HG02840 (cell line): Measurements from ENCODE around the gene NBPF26.
"Not testable (repeated sequence)": the region's sequence is repeated elsewhere in the genome, so short reads cannot be mapped to it uniquely, and the experiment has no call there.

Experiments
- ATAC-seq: cut with Tn5 transposase; IDR thresholded peaks from one replicate; pipeline ENCODE4 v1.9.1; 2021; ENCODE audit warnings: mild to moderate bottlenecking, moderate library complexity, moderate number of reproducible peaks; ENCODE audit not compliant: unreplicated experiment, low FRiP score

NBPF26 gene

GRCh38 chr1:120850537-120851421 lies 127.0 kb downstream of the NBPF26 start:
- ATAC-seq, result not testable (repeated sequence)

GRCh38 chr1:120858144-120858543 lies 134.4 kb downstream of the NBPF26 start:
- not testable (repeated sequence) for ATAC-seq

GRCh38 chr1:120859615-120860234 lies 136.0 kb downstream of the NBPF26 start:
- not testable (repeated sequence) for ATAC-seq

- not testable (repeated sequence) for ATAC-seq
Measured at GRCh38 chr1:120878206-120878605, 154.5 kb downstream of the NBPF26 start.

- ATAC-seq, result not testable (repeated sequence)
Measured at GRCh38 chr1:120880056-120880455, 156.3 kb downstream of the NBPF26 start.

GRCh38 chr1:120881934-120882333 lies 158.2 kb downstream of the NBPF26 start:
- ATAC-seq, result not testable (repeated sequence)
